T-helper 22 cell (primary cell): ENCODE results near the gene CBLIF.
"Not testable (repeated sequence)": the region's sequence is repeated elsewhere in the genome, so short reads cannot be mapped to it uniquely, and the experiment has no call there.

Experiments
- DNase-seq: peaks from one replicate; pipeline ENCODE4 v3.0.0-alpha.2; 2020; ENCODE audit warnings: low read depth

The CBLIF gene

GRCh38 chr11:59794417-59794816, 50.9 kb downstream of the CBLIF start:
- no peak for DNase-seq

GRCh38 chr11:59792507-59792906, 52.8 kb downstream of the CBLIF start:
- DNase-seq, result no peak

- no peak for DNase-seq
These were observed 53.7 kb downstream of the CBLIF start for GRCh38 chr11:59791639-59792038.

DNA sequence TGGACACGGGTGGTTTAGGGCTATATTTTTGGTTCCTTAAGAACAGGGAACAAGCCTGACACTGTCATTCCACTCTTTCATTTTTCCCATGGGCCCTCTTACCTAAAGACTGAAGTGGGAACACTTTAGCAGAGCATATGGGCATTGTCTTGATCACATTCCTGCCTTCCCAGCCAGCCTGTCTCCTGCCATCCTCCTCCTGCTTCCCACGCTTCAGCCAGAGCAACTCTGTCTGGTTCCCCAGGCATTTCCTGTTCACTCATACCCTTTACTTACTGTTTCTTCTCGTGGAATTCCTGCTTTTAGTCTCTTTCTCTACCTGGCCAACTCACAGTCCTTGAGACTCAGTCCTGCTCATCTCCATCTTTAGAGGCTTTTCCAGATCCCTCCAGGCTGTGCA, 57.5 kb downstream of the CBLIF start:
- no peak for DNase-seq

GRCh38 chr11:59787255-59787588, 58.1 kb downstream of the CBLIF start:
- no peak for DNase-seq

DNA sequence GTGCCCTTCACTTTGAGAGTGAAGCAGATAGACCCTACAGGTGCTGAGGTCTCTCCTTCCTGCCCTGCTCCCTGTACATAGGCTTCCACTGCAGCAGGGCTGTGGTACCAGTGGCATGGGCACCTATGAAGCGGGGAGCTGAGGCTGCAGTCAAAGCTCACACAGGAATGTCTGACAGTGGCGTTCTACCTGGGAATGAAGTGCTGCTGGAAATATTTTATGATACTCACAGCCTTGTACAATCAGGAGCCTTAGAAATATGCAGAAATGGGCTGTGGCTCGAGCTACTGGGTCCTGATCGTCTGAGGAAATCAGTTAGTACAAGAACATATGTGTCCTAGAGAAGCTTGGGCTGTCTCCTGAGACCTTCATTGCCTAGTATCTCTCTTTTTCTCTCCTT, 59.5 kb downstream of the CBLIF start:
- no peak for DNase-seq

GRCh38 chr11:59784441-59784840, 60.9 kb downstream of the CBLIF start:
- DNase-seq, result not testable (repeated sequence)

- DNase-seq, result no peak
These were observed 61.6 kb downstream of the CBLIF start for GRCh38 chr11:59783632-59784090.

DNA sequence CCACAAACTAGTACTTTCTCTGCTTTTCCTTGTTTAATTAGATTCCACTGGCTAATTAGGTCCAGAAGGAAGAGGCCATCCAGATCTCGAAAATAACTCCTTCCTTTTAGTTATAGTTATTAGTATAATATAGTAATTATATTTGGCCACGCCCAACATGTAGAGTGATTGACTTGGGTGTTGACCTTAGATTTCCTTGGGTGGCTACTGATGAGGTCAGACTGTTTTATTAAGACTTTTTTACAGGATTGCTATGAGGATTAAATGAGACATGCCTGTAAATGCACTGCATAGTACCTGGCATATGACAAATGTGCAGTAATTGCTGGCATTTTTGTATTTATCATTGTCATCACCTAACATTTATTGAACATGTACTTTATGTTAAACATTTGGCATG, 63.2 kb downstream of the CBLIF start:
- no peak for DNase-seq

DNA sequence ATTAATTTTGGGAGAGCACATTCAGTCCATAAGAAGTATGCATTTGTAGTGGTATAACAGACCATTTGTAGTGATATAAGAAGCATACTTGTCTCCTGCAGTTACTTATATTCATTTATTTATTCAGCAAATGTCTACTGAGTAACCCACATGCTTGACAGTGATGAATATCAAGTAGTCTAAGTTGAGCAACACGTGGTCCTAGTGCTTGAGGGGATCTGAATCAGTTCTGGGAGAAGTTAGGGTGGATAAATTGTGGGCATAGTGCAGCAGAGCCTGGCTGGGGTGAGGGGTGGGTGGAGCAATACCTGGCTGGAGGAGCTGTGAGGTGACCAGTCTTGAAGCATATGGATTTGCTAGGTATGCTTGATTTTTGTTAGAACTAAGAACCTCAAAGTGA, 65.8 kb downstream of the CBLIF start:
- DNase-seq, result no peak
